Stimulated activated CD4-positive, alpha-beta T cell treated with anti-CD3 and anti-CD28 coated beads, Interleukin-15, amount 100 ng/mL, for 48 hours (primary cell): ENCODE measurements around the gene DAND5.

Source experiments
- DNase-seq, 2 donors: peaks; one replicate each; pipeline ENCODE4 v3.0.0-alpha.2; 2020; ENCODE audit warnings: low read depth in 2 of 2

DAND5 gene

GRCh38 chr19:13008926-13009787 lies 39.8 kb downstream of the DAND5 start:
- DNase-seq = no peak

- DNase-seq = no peak
Observed at GRCh38 chr19:13010038-13010991, 40.9 kb downstream of the DAND5 start.

GRCh38 chr19:13010992-13011652 lies 41.7 kb downstream of the DAND5 start:
- no peak for DNase-seq

GRCh38 chr19:13011653-13012389 lies 42.4 kb downstream of the DAND5 start:
- no peak for DNase-seq

- DNase-seq = no peak
Observed at GRCh38 chr19:13012390-13012689, 43.0 kb downstream of the DAND5 start.

- DNase-seq = peak in 1 of 2 donors; percentile 15
Observed at GRCh38 chr19:13012690-13013608, 43.6 kb downstream of the DAND5 start.

GRCh38 chr19:13013649-13014048 lies 44.3 kb downstream of the DAND5 start:
- DNase-seq = no peak

- DNase-seq = no peak
Observed at GRCh38 chr19:13014101-13014920, 44.9 kb downstream of the DAND5 start.

GRCh38 chr19:13014921-13015280 lies 45.5 kb downstream of the DAND5 start:
- no peak for DNase-seq

GRCh38 chr19:13015361-13016223 lies 46.2 kb downstream of the DAND5 start:
- DNase-seq = no peak

- DNase-seq = no peak
Observed at GRCh38 chr19:13016245-13016627, 46.9 kb downstream of the DAND5 start.

GRCh38 chr19:13016628-13017305 lies 47.4 kb downstream of the DAND5 start:
- DNase-seq = no peak

- no peak for DNase-seq
Observed at GRCh38 chr19:13017306-13018034, 48.1 kb downstream of the DAND5 start.

- DNase-seq = no peak
Observed at GRCh38 chr19:13018035-13018914, 48.9 kb downstream of the DAND5 start.

GRCh38 chr19:13019332-13019731 lies 50.0 kb downstream of the DAND5 start:
- no peak for DNase-seq

GRCh38 chr19:13020002-13020414 lies 50.6 kb downstream of the DAND5 start:
- no peak for DNase-seq
